Endothelial cell (in vitro differentiated cells): ENCODE data around the gene LAMC2. TPM values are rescaled to one million over a fixed set of nuclear protein-coding genes. Genes with fewer than 3 reads are reported as not detected.

Source experiments
- DNase-seq: peaks from one replicate; pipeline ENCODE4 v3.0.0; 2021; ENCODE audit warnings: low spot score
- H3K27ac Mint-ChIP-seq: one replicate; pipeline ENCODE4 v1.8.0; 2021; ENCODE audit warnings: mixed read lengths, inconsistent platforms; ENCODE audit not compliant: unreplicated experiment
- H3K27me3 Mint-ChIP-seq: one replicate; pipeline ENCODE4 v1.8.0; 2021; ENCODE audit warnings: mild to moderate bottlenecking, moderate library complexity, mixed read lengths, inconsistent platforms; ENCODE audit not compliant: unreplicated experiment
- H3K36me3 Mint-ChIP-seq: one replicate; pipeline ENCODE4 v1.8.0; 2021; ENCODE audit warnings: mild to moderate bottlenecking, low read depth, mixed read lengths, inconsistent platforms; ENCODE audit not compliant: unreplicated experiment
- H3K4me1 Mint-ChIP-seq: one replicate; pipeline ENCODE4 v1.8.0; 2021; ENCODE audit warnings: mild to moderate bottlenecking, mixed read lengths, inconsistent platforms; ENCODE audit not compliant: unreplicated experiment
- H3K4me3 Mint-ChIP-seq: one replicate; pipeline ENCODE4 v1.8.0; 2021; ENCODE audit warnings: mild to moderate bottlenecking, mixed read lengths, inconsistent platforms; ENCODE audit not compliant: unreplicated experiment
- H3K9me3 Mint-ChIP-seq: one replicate; pipeline ENCODE4 v1.8.0; 2021; ENCODE audit warnings: mixed read lengths, inconsistent platforms; ENCODE audit not compliant: unreplicated experiment
- CTCF ChIP-seq: fragments of 200-600 bp; sonication (generic); IDR thresholded peaks from one replicate; pipeline ENCODE4 v1.5.0; 2021; ENCODE audit warnings: antibody characterized with exemption; ENCODE audit not compliant: unreplicated experiment
- total RNA-seq: library from RNA; stranded (reverse); fragmentation: NEBNext Ultra II Directional; extraction: Animal tissue kit (Norgen Biotek cat#: 25700); gene quantifications from one replicate; pipeline ENCODE4 v1.2.1, GENCODE V29; 2021; ENCODE audit not compliant: unreplicated experiment

Gene LAMC2
- total RNA-seq, 1 donor from 2014 or later: 2.3 TPM

- Mint-ChIP-seq H3K36me3 (no peaks in the 10 kb centered on the region), H3K4me1 (no peaks in the 10 kb centered on the region), H3K9me3 (no peaks in the 10 kb centered on the region), H3K27ac (no peak overlapping the region), H3K4me3 (no peak overlapping the region), H3K27me3 (no peaks in the 10 kb centered on the region)
- no peak for DNase-seq
- TF ChIP-seq CTCF: no peak
These were observed 55.4 kb downstream of the LAMC2 start for GRCh38 chr1:183241471-183241870.

GRCh38 chr1:183242556-183242955 lies 56.5 kb downstream of the LAMC2 start:
- H3K4me1 Mint-ChIP-seq: no peaks in the 10 kb centered on the region

GRCh38 chr1:183243161-183244050 lies 57.3 kb downstream of the LAMC2 start:
- peak overlapping the region; percentile 13 for H3K27ac Mint-ChIP-seq
- H3K4me3 Mint-ChIP-seq: no peak overlapping the region
- no peak for DNase-seq
- H3K4me1 Mint-ChIP-seq: no peaks in the 10 kb centered on the region
- no peaks in the 10 kb centered on the region for H3K36me3 Mint-ChIP-seq
- H3K27me3 Mint-ChIP-seq: no peaks in the 10 kb centered on the region
- H3K9me3 Mint-ChIP-seq: no peaks in the 10 kb centered on the region
- no peak for TF ChIP-seq CTCF

More at GRCh38 chr1:183242556-183242955, 56.5 kb downstream of the LAMC2 start:
- TF ChIP-seq CTCF: no peak
- H3K27ac Mint-ChIP-seq: no peak overlapping the region
- H3K36me3 Mint-ChIP-seq: no peaks in the 10 kb centered on the region
- DNase-seq: no peak
- H3K9me3 Mint-ChIP-seq: no peaks in the 10 kb centered on the region
- no peaks in the 10 kb centered on the region for H3K27me3 Mint-ChIP-seq
- no peak overlapping the region for H3K4me3 Mint-ChIP-seq

- H3K27ac Mint-ChIP-seq: no peak overlapping the region
- H3K4me1 Mint-ChIP-seq: peaks cover 5% of the 10 kb centered on the region
- H3K9me3 Mint-ChIP-seq: no peaks in the 10 kb centered on the region
- no peak for DNase-seq
- no peak overlapping the region for H3K4me3 Mint-ChIP-seq
- H3K27me3 Mint-ChIP-seq: no peaks in the 10 kb centered on the region
- H3K36me3 Mint-ChIP-seq: peaks cover 9% of the 10 kb centered on the region
- TF ChIP-seq CTCF: no peak
These were observed 58.4 kb downstream of the LAMC2 start for GRCh38 chr1:183244466-183244865.

GRCh38 chr1:183245357-183245756 lies 59.3 kb downstream of the LAMC2 start:
- no peak for TF ChIP-seq CTCF
- H3K27ac Mint-ChIP-seq: no peak overlapping the region
- no peaks in the 10 kb centered on the region for H3K27me3 Mint-ChIP-seq
- no peak for DNase-seq
- peaks cover 16% of the 10 kb centered on the region for H3K36me3 Mint-ChIP-seq
- H3K4me1 Mint-ChIP-seq: peaks cover 11% of the 10 kb centered on the region
- no peaks in the 10 kb centered on the region for H3K9me3 Mint-ChIP-seq
- no peak overlapping the region for H3K4me3 Mint-ChIP-seq
